H9 (cell line): ENCODE data around the gene TMEM239. TPM values are rescaled to one million over a fixed set of nuclear protein-coding genes. Genes with fewer than 3 reads are reported as not detected.

Source experiments
- DNase-seq: peaks from one replicate; pipeline ENCODE4 v3.0.0-alpha.2; 2017
- H2AFZ ChIP-seq: one replicate; pipeline ENCODE4 v1.6.1; 2013; ENCODE audit warnings: mild to moderate bottlenecking, low read length, control low read depth, moderate library complexity
- H2AK5ac ChIP-seq: 2 replicates; pipeline ENCODE4 v1.6.1; 2013; ENCODE audit warnings: low read length, control low read depth, mixed read lengths; ENCODE audit not compliant: insufficient read length
- H2BK120ac ChIP-seq: one replicate; pipeline ENCODE4 v1.6.1; 2013; ENCODE audit warnings: low read depth, mild to moderate bottlenecking, low read length, control low read depth, inconsistent platforms; ENCODE audit not compliant: poor library complexity, severe bottlenecking
- H2BK12ac ChIP-seq: 2 replicates; pipeline ENCODE4 v1.6.1; 2013; ENCODE audit warnings: low read length, control low read depth, mixed read lengths, low read depth; ENCODE audit not compliant: insufficient read length
- H2BK15ac ChIP-seq: 2 replicates; pipeline ENCODE4 v1.6.1; 2013; ENCODE audit warnings: low read depth, low read length, control low read depth
- H2BK20ac ChIP-seq: one replicate; pipeline ENCODE4 v1.6.1; 2013; ENCODE audit warnings: low read depth, mild to moderate bottlenecking, low read length, control low read depth, inconsistent platforms; ENCODE audit not compliant: poor library complexity, severe bottlenecking
- H2BK5ac ChIP-seq: 2 replicates; pipeline ENCODE4 v1.6.1; 2013; ENCODE audit warnings: low read length, control low read depth, mixed read lengths; ENCODE audit not compliant: insufficient read length
- H3K14ac ChIP-seq: 2 replicates; pipeline ENCODE4 v1.6.1; 2013; ENCODE audit warnings: low read length, control low read depth; ENCODE audit not compliant: insufficient read depth
- H3K18ac ChIP-seq: 2 replicates; pipeline ENCODE4 v1.6.1; 2013; ENCODE audit warnings: low read depth, mild to moderate bottlenecking, mixed read lengths, low read length, control low read depth; ENCODE audit not compliant: insufficient read length
- H3K23ac ChIP-seq: 2 replicates; pipeline ENCODE4 v1.6.1; 2013; ENCODE audit warnings: low read length, control low read depth, mixed read lengths, low read depth; ENCODE audit not compliant: insufficient read length
- H3K23me2 ChIP-seq: 2 replicates; pipeline ENCODE4 v1.6.1; 2013; ENCODE audit warnings: low read depth, mild to moderate bottlenecking, mixed read lengths, low read length, control low read depth; ENCODE audit not compliant: insufficient read length, poor library complexity, severe bottlenecking
- H3K27ac ChIP-seq: 2 replicates; pipeline ENCODE4 v1.5.1; 2013; ENCODE audit warnings: low read length, control low read depth, mixed read lengths, low read depth; ENCODE audit not compliant: insufficient read length
- H3K27me3 ChIP-seq: 2 replicates; pipeline ENCODE4 v1.6.1; 2013; ENCODE audit warnings: low read length, control low read depth, inconsistent platforms; ENCODE audit not compliant: insufficient read depth
- H3K4ac ChIP-seq: 2 replicates; pipeline ENCODE4 v1.6.1; 2013; ENCODE audit warnings: low read depth, mild to moderate bottlenecking, control low read depth, inconsistent platforms, low read length, moderate library complexity
- H3K4me1 ChIP-seq: 2 replicates; pipeline ENCODE4 v1.6.1; 2013; ENCODE audit warnings: low read length, control low read depth, inconsistent platforms; ENCODE audit not compliant: insufficient read depth
- H3K4me2 ChIP-seq: 2 replicates; pipeline ENCODE4 v1.6.1; 2013; ENCODE audit warnings: low read length, control low read depth, mixed read lengths; ENCODE audit not compliant: insufficient read length, insufficient read depth
- H3K56ac ChIP-seq: 2 replicates; pipeline ENCODE4 v1.6.1; 2013; ENCODE audit warnings: low read depth, mild to moderate bottlenecking, mixed read lengths, low read length, control low read depth; ENCODE audit not compliant: insufficient read length
- H3K79me1 ChIP-seq: 2 replicates; pipeline ENCODE4 v1.6.1; 2013; ENCODE audit warnings: low read depth, mild to moderate bottlenecking, moderate library complexity, low read length, control low read depth, inconsistent platforms; ENCODE audit not compliant: insufficient read depth, poor library complexity, severe bottlenecking
- H3K79me2 ChIP-seq: 2 replicates; pipeline ENCODE4 v1.6.1; 2013; ENCODE audit warnings: low read length, control low read depth, inconsistent platforms; ENCODE audit not compliant: insufficient read depth
- H3K9ac ChIP-seq: 2 replicates; pipeline ENCODE4 v1.6.1; 2013; ENCODE audit warnings: low read length, control low read depth, mixed read lengths; ENCODE audit not compliant: insufficient read length; ENCODE audit errors: extremely low read depth
- H3K9me3 ChIP-seq: one replicate; pipeline ENCODE4 v1.6.1; 2013; ENCODE audit warnings: low read depth, low read length, inconsistent platforms; ENCODE audit not compliant: control insufficient read depth
- H3T11ph ChIP-seq: one replicate; pipeline ENCODE4 v1.6.1; 2013; ENCODE audit warnings: mild to moderate bottlenecking, low read length, control low read depth, inconsistent platforms
- H4K20me1 ChIP-seq: one replicate; pipeline ENCODE4 v1.6.1; 2013; ENCODE audit not compliant: control insufficient read depth, insufficient read length, insufficient read depth
- H4K5ac ChIP-seq: 2 replicates; pipeline ENCODE4 v1.6.1; 2013; ENCODE audit warnings: low read depth, mild to moderate bottlenecking, mixed read lengths, low read length, control low read depth; ENCODE audit not compliant: insufficient read length
- H4K8ac ChIP-seq: replicated peaks from 2 replicates; pipeline ENCODE4 v1.6.1; 2013; ENCODE audit warnings: low read length, control low read depth, mixed read lengths, low read depth; ENCODE audit not compliant: insufficient read length
- H4K91ac ChIP-seq: 2 replicates; pipeline ENCODE4 v1.6.1; 2013; ENCODE audit warnings: low read depth, mild to moderate bottlenecking, moderate library complexity, mixed read lengths, low read length, control low read depth; ENCODE audit not compliant: insufficient read length
- H3K27ac Mint-ChIP-seq, 3 experiments: 2 replicates in 2 of 3; 3 replicates in 1 of 3; pipeline ENCODE4 v1.8.0; 2020 to 2021; ENCODE audit warnings: mixed read lengths in 3 of 3, mild to moderate bottlenecking in 1 of 3, moderate library complexity in 1 of 3
- H3K27me3 Mint-ChIP-seq: 2 replicates; pipeline ENCODE4 v1.8.0; 2021; ENCODE audit warnings: low read depth, mild to moderate bottlenecking, moderate library complexity, mixed read lengths
- H3K36me3 Mint-ChIP-seq, 3 experiments: 2 replicates in 2 of 3; 3 replicates in 1 of 3; pipeline ENCODE4 v1.8.0; 2020 to 2021; ENCODE audit warnings: low read depth in 3 of 3, mixed read lengths in 3 of 3; ENCODE audit not compliant: insufficient read depth in 1 of 3
- H3K4me1 Mint-ChIP-seq, 2 experiments: 2 replicates each; pipeline ENCODE4 v1.8.0; 2020; ENCODE audit warnings: mixed read lengths in 2 of 2
- H3K4me3 Mint-ChIP-seq, 2 experiments: 2 replicates in 1 of 2; 3 replicates in 1 of 2; pipeline ENCODE4 v1.8.0; 2020 to 2021; ENCODE audit warnings: mild to moderate bottlenecking in 2 of 2, mixed read lengths in 2 of 2, moderate library complexity in 1 of 2
- H3K9me3 Mint-ChIP-seq, 2 experiments: 2 replicates in 1 of 2; 3 replicates in 1 of 2; pipeline ENCODE4 v1.8.0; 2020; ENCODE audit warnings: mild to moderate bottlenecking in 2 of 2, mixed read lengths in 2 of 2, moderate library complexity in 1 of 2
- CTCF ChIP-seq: fragments of 200-600 bp; sonication (generic); conservative IDR thresholded peaks from 3 replicates; pipeline ENCODE4 v1.8.0; 2021; ENCODE audit warnings: antibody characterized with exemption, mild to moderate bottlenecking
- WGBS: extraction: QIAGEN DNeasy Blood & Tissue Kit; methylation state at CpG from one replicate; pipeline ENCODE4 v1.1.7; 2013; ENCODE audit warnings: missing lambda C conversion rate, low lambda C conversion rate, mixed read lengths; ENCODE audit not compliant: insufficient read length; ENCODE audit errors: extremely low coverage; 5-methylcytosine and 5-hydroxymethylcytosine counted together
- total RNA-seq: library from RNA; stranded (reverse); gene quantifications from 2 replicates; pipeline ENCODE4 v1.2.1, GENCODE V29; 2021

TMEM239 gene
- total RNA-seq, 1 experiment from 2014 or later = not detected

GRCh38 chr20:2838170-2838797 lies 22.1 kb downstream of the TMEM239 start:
- H3K27ac ChIP-seq = no peak overlapping the region
- H2BK12ac ChIP-seq = no peak overlapping the region
- no peak overlapping the region for H3K4me2 ChIP-seq
- H3K9ac ChIP-seq = no peak overlapping the region
- no peak for TF ChIP-seq CTCF
- H3K23ac ChIP-seq = no peak overlapping the region
- no peak overlapping the region for H2AFZ ChIP-seq
- no peak overlapping the region for H3T11ph ChIP-seq
- H2BK20ac ChIP-seq = no peak overlapping the region
- H3K4me1 ChIP-seq = no peaks in the 10 kb centered on the region
- H3K56ac ChIP-seq = no peak overlapping the region
- no peak overlapping the region for H4K8ac ChIP-seq
- no peak overlapping the region for H3K4ac ChIP-seq
- DNase-seq = no peak
- H3K27me3 ChIP-seq = peaks cover 7% of the 10 kb centered on the region; the same call in 1 of the 2 replicates
- Mint-ChIP-seq H3K4me3 (no peak overlapping the region), H3K4me1 (peaks cover 4 to 10% of the 10 kb centered on the region in 2 experiments), H3K27me3 (peaks cover 12% of the 10 kb centered on the region), H3K27ac (no peak overlapping the region), H3K9me3 (peaks cover 0 to 4% of the 10 kb centered on the region in 2 experiments; a peak in 1 of 5 replicates), H3K36me3 (peaks cover 3 to 27% (median 23%) of the 10 kb centered on the region in 3 experiments)
- H3K79me2 ChIP-seq = no peaks in the 10 kb centered on the region
- no peaks in the 10 kb centered on the region for H4K20me1 ChIP-seq
- H2AK5ac ChIP-seq = no peak overlapping the region
- no peaks in the 10 kb centered on the region for H3K79me1 ChIP-seq
- no peak overlapping the region for H3K14ac ChIP-seq
- no peak overlapping the region for H2BK120ac ChIP-seq
- no peak overlapping the region for H4K5ac ChIP-seq
- H2BK5ac ChIP-seq = no peak overlapping the region
- H3K9me3 ChIP-seq = no peaks in the 10 kb centered on the region
- WGBS = no CpG with 5 or more reads among the region's 19 CpGs
- no peak overlapping the region for H3K18ac ChIP-seq
- H3K23me2 ChIP-seq = peaks cover 7% of the 10 kb centered on the region
- no peak overlapping the region for H2BK15ac ChIP-seq
- no peak overlapping the region for H4K91ac ChIP-seq
